HG03432 (cell line): ENCODE measurements around the gene NTMT1.
"Not testable (repeated sequence)": the region's sequence is repeated elsewhere in the genome, so short reads cannot be mapped to it uniquely, and the experiment has no call there.

ENCODE experiments used
- ATAC-seq: cut with Tn5 transposase; IDR thresholded peaks from one replicate; pipeline ENCODE4 v1.9.1; 2021; ENCODE audit warnings: mild to moderate bottlenecking, moderate library complexity; ENCODE audit not compliant: unreplicated experiment

The NTMT1 gene

GRCh38 chr9:129635099-129636065 is 9.4 kb downstream of the NTMT1 start:
- ATAC-seq, result no peak

- ATAC-seq, result not testable (repeated sequence)
Measured at GRCh38 chr9:129636343-129636742, 10.4 kb downstream of the NTMT1 start.

DNA sequence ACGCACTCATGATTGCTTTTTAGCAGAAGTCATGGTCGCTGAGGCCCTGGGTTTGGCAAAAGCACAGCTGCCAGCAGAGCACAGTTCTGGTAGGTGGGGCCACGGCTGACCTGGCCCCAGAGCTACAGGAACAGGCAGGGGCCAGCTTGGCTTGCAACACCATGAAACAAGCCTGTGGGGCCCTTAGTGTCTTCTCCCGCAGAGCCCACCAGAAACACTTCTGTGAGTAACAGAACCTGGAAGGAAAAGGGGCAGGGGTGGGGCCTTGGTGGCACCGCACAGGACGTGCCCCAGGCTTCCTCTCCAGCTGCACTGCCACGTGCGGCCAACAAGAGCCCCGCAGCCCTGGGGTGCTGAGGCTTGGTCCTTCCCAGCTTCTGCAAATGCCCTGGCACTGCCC is 11.1 kb downstream of the NTMT1 start:
- no peak for ATAC-seq

DNA sequence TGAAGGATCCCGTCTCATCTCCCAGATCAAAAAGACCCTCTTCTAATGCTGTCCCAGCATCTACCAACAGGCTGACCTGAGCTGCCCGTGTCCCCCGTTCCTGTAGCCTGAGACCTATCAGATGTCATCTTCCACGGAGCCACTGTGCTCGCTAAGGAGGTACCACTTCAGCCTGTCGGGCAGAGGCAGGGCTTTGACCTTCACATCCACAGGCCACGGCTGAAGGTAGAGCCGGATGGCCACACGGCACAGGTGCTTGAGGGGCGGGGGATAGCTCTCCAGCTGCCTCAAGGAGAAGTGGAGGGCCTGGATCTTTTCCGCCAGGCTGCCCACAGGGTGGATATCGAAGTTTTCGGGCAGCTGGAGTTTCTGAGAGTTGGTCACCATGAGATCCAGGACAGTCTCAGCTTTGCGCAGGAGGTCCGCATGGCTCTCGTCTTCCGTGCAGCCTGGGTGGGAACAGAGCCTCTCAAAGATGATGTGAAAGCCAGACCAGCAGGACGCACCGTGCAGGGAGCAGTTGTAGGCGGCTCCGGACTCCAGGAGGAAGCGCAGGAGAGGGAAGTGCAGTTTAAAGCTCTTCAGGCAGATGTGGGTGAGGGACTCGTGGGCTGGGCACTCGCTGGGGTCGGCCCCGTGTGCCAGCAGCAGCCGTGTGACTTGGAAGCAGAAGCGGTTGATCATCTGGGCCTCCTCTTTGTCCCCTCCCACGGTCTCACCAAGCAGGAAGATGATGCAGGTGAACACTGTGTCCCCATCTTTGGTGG is 11.9 kb downstream of the NTMT1 start:
- ATAC-seq, result no peak

DNA sequence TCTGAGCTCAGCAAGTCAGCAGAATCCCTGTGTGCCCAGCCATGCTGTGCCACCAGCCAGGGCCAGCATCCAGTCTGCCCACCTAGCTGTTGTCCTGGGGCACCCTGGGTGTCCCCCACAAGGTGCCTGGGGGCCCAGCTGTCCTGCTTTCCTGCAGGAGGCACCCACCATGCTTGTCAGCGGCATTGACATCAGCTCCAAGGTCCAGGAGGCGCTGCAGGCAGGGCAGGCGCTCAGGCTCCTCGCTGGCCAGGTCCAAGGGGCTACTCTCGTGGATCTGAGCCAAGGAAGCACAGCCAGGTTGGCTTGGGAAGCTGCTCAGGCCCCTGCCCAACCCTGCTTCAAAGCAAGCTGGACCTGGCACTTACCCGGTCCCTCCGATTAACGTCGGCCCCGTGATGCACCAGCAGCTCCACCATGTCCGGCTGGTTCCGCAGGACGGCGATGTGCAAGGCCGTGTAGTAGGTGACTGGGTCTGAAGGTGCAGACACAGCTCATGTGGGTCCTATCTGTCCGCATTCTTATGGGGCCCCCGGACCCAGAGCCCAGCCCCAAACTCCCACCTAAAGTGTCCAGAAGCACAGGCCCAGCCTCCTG is 13.2 kb downstream of the NTMT1 start:
- no peak for ATAC-seq

GRCh38 chr9:129639756-129640085 is 13.8 kb downstream of the NTMT1 start:
- no peak for ATAC-seq

DNA sequence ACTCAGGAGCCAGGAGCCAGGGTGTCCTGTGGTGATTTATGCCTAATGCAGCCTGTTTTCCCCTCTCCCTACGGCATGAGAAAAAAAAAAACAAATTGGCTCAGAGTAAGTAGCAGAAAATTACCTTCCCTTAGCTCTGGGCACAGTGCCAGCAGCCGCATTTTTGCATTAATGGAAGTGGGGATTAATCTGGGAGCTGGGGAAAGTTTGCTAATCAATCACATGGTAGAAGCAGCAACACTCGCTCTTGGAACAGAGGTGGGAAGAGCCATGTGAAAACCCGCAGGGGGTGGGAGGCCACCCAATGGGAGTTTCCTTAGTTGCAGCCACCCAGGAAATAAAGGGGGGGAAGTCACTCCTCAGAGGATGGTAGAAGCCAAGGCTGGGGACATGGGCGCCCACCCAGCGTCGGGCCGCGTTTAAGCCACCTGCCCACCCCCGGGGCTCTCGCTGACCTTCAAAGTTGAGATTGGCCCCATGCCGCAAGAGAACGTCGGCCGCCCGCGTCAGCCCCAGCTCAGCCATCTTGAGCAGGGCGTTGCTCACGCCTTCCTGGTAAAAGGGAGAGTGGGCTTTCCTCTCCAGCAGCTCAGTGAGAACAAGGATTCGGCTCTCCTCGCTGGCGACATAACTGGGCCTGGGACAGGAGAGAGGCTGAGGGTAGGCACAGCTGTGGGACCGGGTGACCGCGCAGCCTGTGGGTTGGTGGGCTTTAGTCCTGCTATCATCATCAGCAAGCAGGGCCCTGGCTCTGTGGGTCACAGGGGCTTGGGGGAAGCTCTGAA is 14.3 kb downstream of the NTMT1 start:
- no peak for ATAC-seq

DNA sequence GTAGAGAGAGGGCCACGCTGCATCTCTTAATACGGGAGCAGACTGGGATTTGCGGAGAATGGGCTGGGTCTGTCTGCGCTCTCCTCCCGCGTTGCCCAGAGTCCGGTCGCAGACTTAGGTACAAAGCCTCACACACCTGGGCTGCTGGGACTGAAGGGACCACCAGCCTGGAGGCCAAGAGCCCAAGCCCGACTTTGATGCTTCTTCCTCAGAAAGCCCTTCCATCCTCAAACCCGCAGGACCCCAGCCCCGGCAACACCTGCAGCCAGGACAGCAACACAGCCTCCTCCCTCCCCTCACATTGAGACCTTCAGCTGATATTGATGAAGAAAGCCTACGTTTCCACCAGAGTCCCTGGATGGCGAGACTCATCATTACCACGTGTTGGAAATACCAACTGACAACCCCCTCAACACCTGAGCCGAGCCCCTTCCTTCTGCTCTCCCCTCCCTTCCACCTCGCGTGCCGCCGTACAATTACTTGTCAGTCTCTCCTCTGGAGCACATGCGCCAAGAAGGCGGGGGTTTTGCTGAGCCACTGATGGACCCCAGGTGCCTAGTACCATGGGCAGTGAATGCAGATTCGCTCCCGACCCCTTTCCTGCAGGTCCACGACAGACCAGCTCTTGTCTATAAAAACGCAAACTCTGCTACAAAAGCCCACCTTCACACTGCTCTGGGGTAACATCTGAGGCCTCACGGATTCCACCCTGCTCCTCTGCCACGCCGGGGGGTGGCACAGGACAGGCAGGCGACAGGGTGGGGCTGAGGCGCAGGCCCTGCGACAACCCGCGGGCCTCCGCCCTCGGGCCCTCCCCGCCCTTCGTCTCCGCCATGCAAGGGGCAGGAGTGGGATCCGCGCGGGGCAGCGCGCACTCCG is 15.1 kb downstream of the NTMT1 start:
- no peak for ATAC-seq

GRCh38 chr9:129641750-129642585 is 16.0 kb downstream of the NTMT1 start, which contains the start of gene ASB6:
TSS of gene ASB6 (minus strand) at chr9:129642151. CDS start at chr9:129641999, 152 bp downstream.
- ATAC-seq, result peak; percentile 80

- ATAC-seq, result no peak
Measured at GRCh38 chr9:129643706-129644105, 17.7 kb downstream of the NTMT1 start.

DNA sequence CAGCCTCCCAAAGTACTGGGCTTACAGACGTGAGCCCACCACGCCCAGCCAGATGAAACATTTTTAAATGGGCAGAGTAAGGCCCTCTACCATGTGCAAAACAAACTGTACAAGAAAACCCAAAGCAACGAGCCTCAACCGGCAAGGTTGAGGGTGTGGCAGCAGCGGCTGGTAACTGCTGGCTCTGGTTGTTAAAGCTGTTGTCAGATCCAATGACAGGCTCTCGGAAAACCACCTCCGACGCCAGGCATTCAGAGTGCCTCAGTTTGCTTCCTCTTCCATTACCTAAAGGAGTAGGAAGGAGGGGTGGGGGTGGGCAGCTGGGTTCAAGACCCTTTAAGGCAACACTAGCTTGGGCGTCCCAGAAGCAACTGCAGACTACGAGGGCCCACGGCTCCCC is 18.4 kb downstream of the NTMT1 start:
- ATAC-seq, result no peak

GRCh38 chr9:129644902-129645301 is 18.9 kb downstream of the NTMT1 start:
- no peak for ATAC-seq

DNA sequence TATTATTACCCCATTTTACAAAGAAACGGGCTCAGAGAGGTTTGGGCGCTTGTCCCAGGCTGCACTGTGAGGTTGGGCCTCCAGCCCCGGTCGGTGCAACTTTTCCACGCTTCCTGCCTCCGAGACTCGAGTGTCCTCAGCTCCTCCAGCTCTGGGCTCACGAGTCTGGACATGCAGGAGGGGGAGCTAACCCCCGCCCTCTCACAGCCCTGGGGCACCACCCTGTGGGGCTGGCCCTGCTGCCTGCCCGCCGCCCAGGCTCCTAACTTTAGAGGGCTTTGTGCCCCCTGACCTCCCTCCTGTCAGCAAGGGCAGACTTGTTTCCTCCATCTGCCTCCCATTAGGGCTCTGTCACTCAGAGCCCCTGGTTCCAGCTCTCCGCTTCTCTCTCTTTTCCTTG is 20.3 kb downstream of the NTMT1 start:
- ATAC-seq, result no peak

- ATAC-seq, result no peak
Measured at GRCh38 chr9:129646654-129647053, 20.7 kb downstream of the NTMT1 start.

DNA sequence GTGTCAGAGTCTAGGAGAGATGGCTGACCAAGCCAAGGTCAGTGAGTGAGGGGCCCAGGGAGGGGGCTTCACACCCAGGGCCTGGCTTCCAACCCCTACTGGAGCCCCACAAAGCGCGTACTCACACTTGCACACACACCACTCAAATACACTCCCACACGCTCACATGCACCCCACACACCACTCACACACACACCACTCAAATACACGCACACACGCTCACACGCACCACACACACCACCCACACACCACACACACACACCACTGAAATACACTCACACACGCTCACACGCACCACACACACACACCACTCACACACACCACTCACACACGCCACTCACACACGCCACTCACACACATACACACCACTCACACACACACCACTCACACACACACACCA is 21.7 kb downstream of the NTMT1 start:
- ATAC-seq, result no peak

DNA sequence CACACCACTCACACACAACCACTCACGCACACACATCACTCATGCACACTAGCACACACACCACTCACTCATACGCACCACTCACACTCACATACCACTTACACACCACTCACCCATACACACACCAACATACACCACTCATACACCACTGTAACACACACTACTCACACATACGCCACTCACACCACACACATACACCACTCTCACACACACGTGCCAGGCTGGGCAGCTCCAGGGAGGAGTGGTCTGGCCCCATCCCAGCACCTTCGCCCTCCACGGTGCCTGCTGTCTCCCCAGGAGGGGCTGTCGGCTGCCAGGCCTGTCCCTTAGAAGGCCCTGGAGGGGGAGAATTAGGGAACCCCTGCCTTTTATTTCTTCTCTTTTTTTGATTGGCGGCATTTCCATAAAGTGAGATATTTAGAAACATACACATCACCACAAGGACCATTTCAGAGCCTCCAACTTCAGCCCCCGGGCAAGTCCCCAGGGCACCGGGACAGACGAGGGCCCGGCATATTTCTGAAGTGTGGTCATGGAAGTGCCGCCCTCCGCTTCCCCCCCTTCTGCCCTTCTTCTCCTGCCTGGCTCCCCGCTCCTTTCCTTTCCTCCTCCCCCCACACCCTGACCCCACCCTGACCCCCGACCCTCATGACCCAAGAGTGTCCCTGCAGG is 22.3 kb downstream of the NTMT1 start:
- ATAC-seq, result no peak

GRCh38 chr9:129648764-129649115 is 22.8 kb downstream of the NTMT1 start:
- no peak for ATAC-seq
